PC-3 (cell line): Measurements from ENCODE around the gene ZNF19.
A peak's percentile ranks its signal among the peaks of the same experiment; 100 is the strongest.

Experiments used
- EZH2 ChIP-seq: fragments of 300-600 bp; sonication (generic); IDR thresholded peaks from one replicate; pipeline ENCODE4 v1.6.1; 2017; ENCODE audit warnings: antibody characterized with exemption, mild to moderate bottlenecking, low read length; ENCODE audit not compliant: unreplicated experiment
- EZH2phosphoT487 ChIP-seq: fragments of 300-600 bp; sonication (generic); IDR thresholded peaks from 2 replicates; pipeline ENCODE4 v1.6.1; 2018; ENCODE audit warnings: mild to moderate bottlenecking, antibody characterized with exemption, low read length, borderline replicate concordance
- TF ChIP-seq, protein P1 (sequence below): fragments of 300-600 bp; sonication (generic); conservative IDR thresholded peaks from 2 replicates; pipeline ENCODE4 v1.5.1; 2017; ENCODE audit warnings: antibody characterized with exemption, low read depth, mild to moderate bottlenecking, low read length

DNA sequence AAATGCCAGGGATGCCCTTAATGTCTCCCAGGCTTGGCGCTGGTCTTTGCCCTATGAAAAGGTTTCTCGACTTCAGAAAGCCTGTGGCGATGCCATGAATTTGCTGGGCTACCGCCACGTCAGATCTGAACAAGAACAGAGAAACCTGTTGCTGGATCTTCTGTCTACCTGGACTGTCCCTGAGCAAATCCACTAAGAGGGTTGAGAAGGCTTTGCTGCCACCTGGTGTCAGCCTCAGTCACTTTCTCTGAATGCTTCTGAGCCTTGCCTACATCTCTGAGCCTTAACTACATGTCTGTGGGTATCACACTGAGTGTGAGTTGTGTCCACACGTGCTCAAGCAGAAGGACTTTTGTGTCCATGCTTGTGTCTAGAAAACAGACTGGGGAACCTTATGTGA, 48.5 kb upstream of the ZNF19 start:
- TF ChIP-seq, protein P1, sequence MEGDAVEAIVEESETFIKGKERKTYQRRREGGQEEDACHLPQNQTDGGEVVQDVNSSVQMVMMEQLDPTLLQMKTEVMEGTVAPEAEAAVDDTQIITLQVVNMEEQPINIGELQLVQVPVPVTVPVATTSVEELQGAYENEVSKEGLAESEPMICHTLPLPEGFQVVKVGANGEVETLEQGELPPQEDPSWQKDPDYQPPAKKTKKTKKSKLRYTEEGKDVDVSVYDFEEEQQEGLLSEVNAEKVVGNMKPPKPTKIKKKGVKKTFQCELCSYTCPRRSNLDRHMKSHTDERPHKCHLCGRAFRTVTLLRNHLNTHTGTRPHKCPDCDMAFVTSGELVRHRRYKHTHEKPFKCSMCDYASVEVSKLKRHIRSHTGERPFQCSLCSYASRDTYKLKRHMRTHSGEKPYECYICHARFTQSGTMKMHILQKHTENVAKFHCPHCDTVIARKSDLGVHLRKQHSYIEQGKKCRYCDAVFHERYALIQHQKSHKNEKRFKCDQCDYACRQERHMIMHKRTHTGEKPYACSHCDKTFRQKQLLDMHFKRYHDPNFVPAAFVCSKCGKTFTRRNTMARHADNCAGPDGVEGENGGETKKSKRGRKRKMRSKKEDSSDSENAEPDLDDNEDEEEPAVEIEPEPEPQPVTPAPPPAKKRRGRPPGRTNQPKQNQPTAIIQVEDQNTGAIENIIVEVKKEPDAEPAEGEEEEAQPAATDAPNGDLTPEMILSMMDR, result peak; percentile 61
- TF ChIP-seq EZH2 (no peak), EZH2phosphoT487 (no peak)
